Trophoblast cell (in vitro differentiated cells and primary cell): ENCODE measurements around the gene EEA1.

Experiments
- DNase-seq, 2 donors: peaks; one replicate each; pipeline ENCODE4 v3.0.0-alpha.2; 2016
- H2AFZ ChIP-seq: 2 replicates; pipeline ENCODE4 v1.6.1; 2013; ENCODE audit warnings: low read length, moderate library complexity, mild to moderate bottlenecking; ENCODE audit not compliant: insufficient read depth, poor library complexity
- H2AK5ac ChIP-seq: 2 replicates; pipeline ENCODE4 v1.6.1; 2013; ENCODE audit warnings: mild to moderate bottlenecking, low read length
- H2BK120ac ChIP-seq: 2 replicates; pipeline ENCODE4 v1.6.1; 2013; ENCODE audit warnings: low read length, mild to moderate bottlenecking, moderate library complexity; ENCODE audit not compliant: insufficient read depth, poor library complexity
- H2BK12ac ChIP-seq: 2 replicates; pipeline ENCODE4 v1.6.1; 2013; ENCODE audit warnings: mild to moderate bottlenecking, low read length, moderate library complexity
- H2BK5ac ChIP-seq: 2 replicates; pipeline ENCODE4 v1.6.1; 2013; ENCODE audit warnings: low read length, low read depth, moderate library complexity, mild to moderate bottlenecking; ENCODE audit not compliant: poor library complexity
- H3K14ac ChIP-seq: 2 replicates; pipeline ENCODE4 v1.6.1; 2013; ENCODE audit warnings: mild to moderate bottlenecking, low read length
- H3K18ac ChIP-seq: 2 replicates; pipeline ENCODE4 v1.6.1; 2013; ENCODE audit warnings: mild to moderate bottlenecking, low read length
- H3K23ac ChIP-seq: 2 replicates; pipeline ENCODE4 v1.6.1; 2013; ENCODE audit warnings: low read length
- H3K27ac ChIP-seq: 2 replicates; pipeline ENCODE4 v1.5.1; 2013; ENCODE audit warnings: low read depth, mild to moderate bottlenecking, inconsistent platforms, low read length, moderate library complexity
- H3K27me3 ChIP-seq: 2 replicates; pipeline ENCODE4 v1.6.1; 2013; ENCODE audit warnings: inconsistent platforms, mild to moderate bottlenecking, low read length, moderate library complexity; ENCODE audit not compliant: insufficient read depth
- H3K36me3 ChIP-seq, 2 experiments: 1 replicate in 1 of 2; 2 replicates in 1 of 2; pipeline ENCODE4 v1.6.1; 2013; ENCODE audit warnings: low read length in 2 of 2, mild to moderate bottlenecking in 2 of 2, moderate library complexity in 1 of 2; ENCODE audit not compliant: insufficient read depth in 2 of 2, control insufficient read depth in 1 of 2
- H3K4ac ChIP-seq: 2 replicates; pipeline ENCODE4 v1.6.1; 2013; ENCODE audit warnings: low read depth, mild to moderate bottlenecking, low read length, moderate library complexity
- H3K4me1 ChIP-seq, 2 experiments: 1 replicate in 1 of 2; 2 replicates in 1 of 2; pipeline ENCODE4 v1.6.1; 2013; ENCODE audit warnings: low read length in 2 of 2, mild to moderate bottlenecking in 2 of 2, moderate library complexity in 1 of 2; ENCODE audit not compliant: insufficient read depth in 2 of 2, control insufficient read depth in 1 of 2
- H3K4me2 ChIP-seq: 2 replicates; pipeline ENCODE4 v1.6.1; 2013; ENCODE audit warnings: inconsistent platforms, mild to moderate bottlenecking, low read length, moderate library complexity
- H3K4me3 ChIP-seq: 2 replicates; pipeline ENCODE4 v1.5.1; 2013; ENCODE audit warnings: mild to moderate bottlenecking, low read depth, low read length, inconsistent platforms
- H3K79me1 ChIP-seq: one replicate; pipeline ENCODE4 v1.6.1; 2013; ENCODE audit warnings: low read length
- H3K79me2 ChIP-seq: 2 replicates; pipeline ENCODE4 v1.6.1; 2013; ENCODE audit warnings: low read length, mild to moderate bottlenecking; ENCODE audit not compliant: control insufficient read depth, insufficient read depth, poor library complexity
- H3K9ac ChIP-seq: 2 replicates; pipeline ENCODE4 v1.6.1; 2013; ENCODE audit warnings: mild to moderate bottlenecking, low read length
- H3K9me3 ChIP-seq: 2 replicates; pipeline ENCODE4 v1.6.1; 2013; ENCODE audit warnings: low read depth, mild to moderate bottlenecking, control low read depth, inconsistent platforms, low read length; ENCODE audit not compliant: insufficient read depth
- H4K12ac ChIP-seq: 2 replicates; pipeline ENCODE4 v1.6.1; 2013; ENCODE audit warnings: low read depth, mild to moderate bottlenecking, low read length, moderate library complexity
- H4K8ac ChIP-seq: 2 replicates; pipeline ENCODE4 v1.6.1; 2013; ENCODE audit warnings: low read depth, mild to moderate bottlenecking, low read length, moderate library complexity
- H4K91ac ChIP-seq: one replicate; pipeline ENCODE4 v1.6.1; 2013; ENCODE audit warnings: low read depth, mild to moderate bottlenecking, low read length, moderate library complexity
- WGBS: extraction: QIAGEN DNeasy Blood & Tissue Kit; methylation state at CpG from one replicate; pipeline ENCODE4 v1.1.7; 2013; ENCODE audit warnings: missing lambda C conversion rate; ENCODE audit not compliant: insufficient read length, insufficient coverage; ENCODE audit errors: extremely low coverage; 5-methylcytosine and 5-hydroxymethylcytosine counted together

Gene EEA1

DNA sequence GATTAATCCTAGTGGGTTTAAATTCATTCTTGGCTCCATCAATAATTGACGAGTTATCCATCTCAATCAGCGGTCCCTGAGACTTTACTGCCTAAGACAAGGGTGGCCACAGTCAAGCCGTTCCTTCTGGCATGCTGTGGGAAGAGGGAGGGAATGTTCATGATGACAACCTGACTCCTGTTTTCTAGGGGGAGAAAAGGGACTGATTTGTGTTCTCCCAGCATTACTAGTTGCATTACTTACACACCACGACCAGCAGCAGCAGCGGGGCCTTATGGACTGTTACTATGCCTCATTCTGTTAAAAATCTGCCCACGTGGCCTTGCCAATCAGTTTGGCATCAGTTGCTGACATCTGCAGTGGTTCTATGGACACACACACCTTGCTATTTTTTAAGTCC, 196.4 kb downstream of the EEA1 start:
- Histone ChIP-seq H3K79me2 (no peaks in the 10 kb centered on the region), H3K9ac (no peak overlapping the region), H3K23ac (no peak overlapping the region), H2BK5ac (no peak overlapping the region), H2BK12ac (no peak overlapping the region), H3K4me1 (no peaks in the 10 kb centered on the region), H2BK120ac (no peak overlapping the region), H3K79me1 (no peaks in the 10 kb centered on the region), H3K27ac (no peak overlapping the region), H3K4me2 (no peak overlapping the region), H3K4me3 (no peak overlapping the region), H3K36me3 (no peaks in the 10 kb centered on the region), H3K14ac (no peak overlapping the region), H3K18ac (no peak overlapping the region), H2AFZ (no peak overlapping the region), H4K8ac (no peak overlapping the region), H4K91ac (no peak overlapping the region), H2AK5ac (no peak overlapping the region), H4K12ac (no peak overlapping the region), H3K9me3 (no peaks in the 10 kb centered on the region), H3K4ac (no peak overlapping the region), H3K27me3 (no peaks in the 10 kb centered on the region)
- no peak for DNase-seq
- WGBS = no CpG with 5 or more reads among the region's 6 CpGs

DNA sequence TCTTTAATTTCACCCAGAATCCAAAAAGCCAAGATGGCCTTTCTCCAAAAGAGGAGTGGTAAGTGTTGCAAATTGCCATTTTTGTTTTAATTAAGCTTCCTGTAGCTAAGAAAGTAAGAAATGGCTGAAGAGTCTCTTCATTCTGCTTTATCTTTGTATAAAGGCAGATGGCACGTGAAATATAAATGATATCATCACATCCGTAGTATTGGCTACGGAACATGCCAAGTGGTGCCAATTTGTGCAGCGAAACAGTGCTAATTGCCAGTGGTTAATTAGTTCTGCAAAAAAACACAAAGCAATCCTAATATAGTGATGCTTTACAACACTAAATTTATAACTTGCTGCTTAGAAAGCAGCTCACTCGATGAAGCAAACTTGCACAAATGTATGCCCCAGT, 196.9 kb downstream of the EEA1 start:
- H2BK120ac ChIP-seq = no peak overlapping the region
- no peak overlapping the region for H4K12ac ChIP-seq
- H2AK5ac ChIP-seq = no peak overlapping the region
- no peak for DNase-seq
- no peak overlapping the region for H3K4ac ChIP-seq
- no peak overlapping the region for H2BK5ac ChIP-seq
- H3K4me3 ChIP-seq = no peak overlapping the region
- no peaks in the 10 kb centered on the region for H3K79me1 ChIP-seq
- no peaks in the 10 kb centered on the region for H3K79me2 ChIP-seq
- H3K27me3 ChIP-seq = no peaks in the 10 kb centered on the region
- no CpG with 5 or more reads among the region's 5 CpGs for WGBS
- no peaks in the 10 kb centered on the region for H3K36me3 ChIP-seq
- H3K27ac ChIP-seq = no peak overlapping the region
- no peak overlapping the region for H3K23ac ChIP-seq
- H3K14ac ChIP-seq = no peak overlapping the region
- H2BK12ac ChIP-seq = no peak overlapping the region
- H3K4me2 ChIP-seq = no peak overlapping the region
- no peak overlapping the region for H4K91ac ChIP-seq
- no peaks in the 10 kb centered on the region for H3K4me1 ChIP-seq
- no peaks in the 10 kb centered on the region for H3K9me3 ChIP-seq
- H4K8ac ChIP-seq = no peak overlapping the region
- no peak overlapping the region for H3K18ac ChIP-seq
- no peak overlapping the region for H2AFZ ChIP-seq
- no peak overlapping the region for H3K9ac ChIP-seq

DNA sequence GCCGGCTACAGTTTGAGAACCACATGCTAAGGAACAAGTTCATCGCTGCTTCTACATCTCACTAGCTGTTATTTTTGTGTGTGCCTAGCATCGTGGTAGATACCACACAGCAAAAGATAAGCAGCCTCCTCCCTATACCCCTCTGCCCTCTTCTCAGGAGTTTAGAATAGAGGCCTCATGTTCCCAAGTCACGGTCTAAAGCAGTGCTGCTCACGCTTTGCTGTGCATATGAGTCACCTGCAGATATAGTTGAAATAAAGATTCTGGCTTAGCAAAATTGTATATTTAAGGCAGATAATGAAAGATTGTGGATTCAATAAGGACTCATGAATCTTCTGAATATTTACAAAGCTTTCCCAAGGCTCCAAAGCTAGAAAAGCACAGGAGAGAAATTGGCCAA, 198.3 kb downstream of the EEA1 start:
- H4K8ac ChIP-seq = no peak overlapping the region
- H4K91ac ChIP-seq = no peak overlapping the region
- H3K4ac ChIP-seq = no peak overlapping the region
- H3K4me1 ChIP-seq = no peaks in the 10 kb centered on the region
- H2AFZ ChIP-seq = no peak overlapping the region
- no peak overlapping the region for H3K9ac ChIP-seq
- H2BK12ac ChIP-seq = no peak overlapping the region
- H3K23ac ChIP-seq = no peak overlapping the region
- H3K14ac ChIP-seq = no peak overlapping the region
- no peak overlapping the region for H3K4me2 ChIP-seq
- no peaks in the 10 kb centered on the region for H3K36me3 ChIP-seq
- H4K12ac ChIP-seq = no peak overlapping the region
- H2AK5ac ChIP-seq = no peak overlapping the region
- H2BK120ac ChIP-seq = no peak overlapping the region
- H3K79me1 ChIP-seq = no peaks in the 10 kb centered on the region
- no peaks in the 10 kb centered on the region for H3K79me2 ChIP-seq
- H3K9me3 ChIP-seq = peaks cover 2% of the 10 kb centered on the region
- no CpG with 5 or more reads among the region's 5 CpGs for WGBS
- no peak for DNase-seq
- no peak overlapping the region for H2BK5ac ChIP-seq
- H3K4me3 ChIP-seq = no peak overlapping the region
- H3K27ac ChIP-seq = no peak overlapping the region
- H3K27me3 ChIP-seq = no peaks in the 10 kb centered on the region
- H3K18ac ChIP-seq = no peak overlapping the region

DNA sequence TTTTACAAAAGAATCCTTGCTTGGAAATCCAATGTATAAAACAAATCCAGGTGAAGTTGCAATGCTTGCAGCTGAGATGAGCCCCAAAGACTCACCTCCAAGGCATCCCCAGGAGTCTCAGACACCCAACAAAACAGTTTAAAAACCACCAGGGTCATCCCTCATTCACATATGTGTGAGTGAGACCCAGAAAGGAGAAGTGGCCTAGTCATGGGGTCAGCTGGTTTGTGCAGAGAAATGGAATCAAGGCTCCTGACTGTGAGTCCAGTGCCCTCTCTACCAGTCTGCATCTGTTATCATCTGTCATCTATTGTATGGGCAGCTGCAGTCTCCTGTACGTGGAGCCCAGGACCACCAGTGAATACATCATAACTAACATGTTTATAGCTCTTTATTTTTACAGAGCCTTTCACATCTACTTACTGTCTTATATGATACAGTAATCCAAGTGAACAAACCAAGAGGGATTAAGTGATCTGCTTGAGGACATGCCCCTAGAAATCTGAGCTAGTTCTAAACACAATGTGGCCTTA, 199.3 kb downstream of the EEA1 start:
- Histone ChIP-seq H2BK120ac (no peak overlapping the region), H3K79me2 (no peaks in the 10 kb centered on the region), H3K4me2 (no peak overlapping the region), H3K14ac (no peak overlapping the region), H3K4me1 (no peaks in the 10 kb centered on the region), H2BK12ac (no peak overlapping the region), H3K23ac (no peak overlapping the region), H2BK5ac (no peak overlapping the region), H3K9ac (peak overlapping the region; percentile 34), H3K18ac (no peak overlapping the region), H3K27ac (no peak overlapping the region), H3K79me1 (no peaks in the 10 kb centered on the region), H2AK5ac (no peak overlapping the region), H4K8ac (no peak overlapping the region), H3K4me3 (no peak overlapping the region), H3K27me3 (no peaks in the 10 kb centered on the region), H3K9me3 (peaks cover 2% of the 10 kb centered on the region), H2AFZ (no peak overlapping the region), H4K12ac (no peak overlapping the region), H4K91ac (no peak overlapping the region), H3K4ac (no peak overlapping the region), H3K36me3 (no peaks in the 10 kb centered on the region)
- no CpG with 5 or more reads among the region's 1 CpG for WGBS
- DNase-seq = no peak
